RKO (cell line): ENCODE measurements around the gene ASPSCR1.
"Not testable (repeated sequence)": the region's sequence is repeated elsewhere in the genome, so short reads cannot be mapped to it uniquely, and the experiment has no call there.

Experiments used
- DNase-seq: peaks from one replicate; pipeline ENCODE4 v3.0.0-alpha.2; 2016; ENCODE audit warnings: low spot score

The ASPSCR1 gene

GRCh38 chr17:81941484-81942166 lies 35.8 kb upstream of the ASPSCR1 start:
- DNase-seq = no peak

GRCh38 chr17:81942167-81942553 lies 35.3 kb upstream of the ASPSCR1 start:
- DNase-seq = no peak

GRCh38 chr17:81944858-81945257 lies 32.6 kb upstream of the ASPSCR1 start:
- no peak for DNase-seq

- DNase-seq = no peak
Observed at GRCh38 chr17:81947189-81947588, 30.2 kb upstream of the ASPSCR1 start, which contains the start of gene MYADML2. MYADML2 (minus strand) TSS chr17:81947233; CDS start chr17:81941741, 5,492 bp downstream.

- DNase-seq = no peak
Observed at GRCh38 chr17:81948635-81949378, 28.6 kb upstream of the ASPSCR1 start.

GRCh38 chr17:81950501-81950900 lies 26.9 kb upstream of the ASPSCR1 start:
- no peak for DNase-seq

GRCh38 chr17:81951785-81952684 lies 25.4 kb upstream of the ASPSCR1 start:
- no peak for DNase-seq

GRCh38 chr17:81952792-81953228 lies 24.6 kb upstream of the ASPSCR1 start:
- no peak for DNase-seq

GRCh38 chr17:81953443-81953842 lies 24.0 kb upstream of the ASPSCR1 start:
- DNase-seq = not testable (repeated sequence)

GRCh38 chr17:81954131-81955057 lies 23.0 kb upstream of the ASPSCR1 start:
- DNase-seq = no peak

- DNase-seq = no peak
Observed at GRCh38 chr17:81955058-81955681, 22.3 kb upstream of the ASPSCR1 start.

GRCh38 chr17:81955756-81956544 lies 21.5 kb upstream of the ASPSCR1 start:
- DNase-seq = no peak

- no peak for DNase-seq
Observed at GRCh38 chr17:81956607-81957589, 20.5 kb upstream of the ASPSCR1 start.

- DNase-seq = no peak
Observed at GRCh38 chr17:81957691-81958432, 19.6 kb upstream of the ASPSCR1 start.

- DNase-seq = no peak
Observed at GRCh38 chr17:81958633-81959342, 18.6 kb upstream of the ASPSCR1 start.

- DNase-seq = peak; percentile 35
Observed at GRCh38 chr17:81959362-81960129, 17.9 kb upstream of the ASPSCR1 start.
